GM20431 (cell line): ENCODE measurements around the gene ANKH.
"Not testable (repeated sequence)": the region's sequence is repeated elsewhere in the genome, so short reads cannot be mapped to it uniquely, and the experiment has no call there.

ENCODE experiments used
- in situ Hi-C: fragments of 300-500 bp; cut with MseI, MboI; formaldehyde crosslinking; loops from one replicate; pipeline ENCODE4 v1.15.0; 2020; ENCODE audit warnings: low sequenced_read_pairs; ENCODE audit not compliant: unreplicated experiment

ANKH gene

DNA sequence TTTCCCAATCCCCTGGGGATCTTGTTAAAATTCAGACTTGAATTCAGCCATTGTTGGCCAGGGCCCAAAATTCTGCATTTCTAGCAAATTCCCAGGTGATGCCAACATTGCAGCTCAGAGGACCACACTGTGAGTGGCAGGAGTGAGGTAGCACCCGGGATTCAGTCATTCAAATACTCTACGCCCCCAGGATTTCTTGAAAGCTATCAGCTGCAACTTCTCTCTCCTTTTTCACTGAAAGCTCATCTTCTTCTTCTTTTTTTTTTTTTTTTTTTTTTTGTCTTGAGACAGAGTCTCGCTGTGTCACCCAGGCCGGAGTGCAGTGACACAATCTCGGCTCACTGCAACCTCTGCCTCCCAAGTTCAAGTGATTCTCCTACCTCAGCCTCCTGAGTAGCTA lies 19.3 kb upstream of the ANKH start:
- in situ Hi-C loops, result no loop called here

DNA sequence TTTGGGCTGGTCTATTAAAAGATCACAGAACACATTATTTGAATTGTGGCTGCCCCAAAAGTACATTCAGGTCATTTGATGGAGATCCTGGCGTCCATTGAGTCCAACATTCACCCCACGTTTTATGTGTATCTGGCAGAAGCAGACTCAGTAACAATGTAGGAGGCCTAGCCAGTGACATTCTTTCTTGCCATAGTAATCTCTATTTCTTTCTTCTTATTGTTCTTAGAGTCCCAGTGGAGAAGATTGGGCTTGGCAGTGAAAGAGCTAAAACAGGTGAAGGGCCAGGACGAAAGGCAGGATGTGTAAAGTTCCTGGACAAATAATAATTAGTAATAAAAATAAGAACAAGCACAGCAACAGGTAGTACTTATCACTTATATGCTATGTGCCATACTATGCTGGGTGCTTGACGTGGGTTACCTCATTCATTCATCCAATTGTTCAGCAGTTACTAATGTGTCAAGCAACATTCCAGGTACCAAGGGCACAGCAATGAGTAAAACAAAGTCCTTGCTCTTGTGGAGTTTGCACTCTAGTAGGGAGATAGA lies 12.6 kb upstream of the ANKH start:
- in situ Hi-C loops, result no loop called here

GRCh38 chr5:14882658-14883580 lies 11.3 kb upstream of the ANKH start:
- in situ Hi-C loops, result no loop called here

DNA sequence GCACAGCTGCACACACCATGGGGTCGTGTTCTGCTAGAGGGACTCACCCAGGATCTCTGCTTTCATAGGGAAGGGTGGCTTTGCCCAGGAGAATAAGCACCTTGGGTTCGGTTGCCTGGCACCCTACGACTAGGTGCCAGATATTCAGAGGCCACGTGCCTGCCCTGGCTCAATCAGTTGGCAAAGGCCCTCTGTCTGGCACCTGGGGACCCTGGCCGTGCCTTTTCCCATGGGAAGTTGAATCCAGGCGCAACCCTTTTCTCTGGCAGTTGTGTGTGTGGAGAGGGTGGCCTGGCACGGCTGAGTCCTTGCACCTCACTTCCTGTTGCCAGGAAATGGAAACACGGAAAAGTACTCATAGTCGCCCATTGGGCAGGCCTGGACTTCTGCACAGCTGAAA lies 10.2 kb upstream of the ANKH start:
- in situ Hi-C loops, result no loop called here

- in situ Hi-C loops, result no loop called here
Observed at GRCh38 chr5:14880688-14881087, 9.1 kb upstream of the ANKH start.

DNA sequence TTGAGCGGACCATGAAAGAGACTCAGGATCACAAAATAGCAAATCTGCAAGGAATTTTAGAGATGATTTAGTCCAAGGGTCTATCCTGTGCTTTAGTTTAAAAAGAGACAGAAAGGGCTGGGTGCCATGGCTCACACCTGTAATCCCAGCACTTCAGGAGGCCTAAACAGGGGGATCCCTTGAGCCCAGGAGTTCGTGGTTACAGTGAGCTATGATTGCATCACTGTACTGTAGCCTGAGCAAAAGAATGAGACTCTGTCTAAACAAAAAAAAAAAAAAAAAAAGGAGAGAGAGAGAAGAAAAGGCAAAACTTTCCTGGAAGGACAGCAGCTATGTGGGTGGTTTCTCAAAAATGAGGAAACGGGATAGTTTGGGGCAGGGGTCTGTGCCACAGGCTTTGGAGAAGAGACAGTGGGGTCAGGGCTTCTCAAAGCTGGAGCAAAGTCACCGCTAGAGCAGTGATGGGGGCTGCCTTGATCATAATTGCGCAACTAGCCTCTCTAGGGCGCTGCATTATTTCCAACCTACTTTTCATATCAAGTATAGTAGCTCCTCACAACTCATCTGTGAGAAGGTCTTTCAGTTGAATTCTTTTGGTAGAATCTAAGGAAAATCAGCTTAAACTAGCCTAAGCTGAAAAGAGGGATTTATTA lies 8.5 kb upstream of the ANKH start:
- in situ Hi-C loops, result no loop called here

- in situ Hi-C loops, result no loop called here
Observed at GRCh38 chr5:14879393-14879792, 7.8 kb upstream of the ANKH start.

- in situ Hi-C loops, result not testable (repeated sequence)
Observed at GRCh38 chr5:14878192-14878591, 6.6 kb upstream of the ANKH start.

DNA sequence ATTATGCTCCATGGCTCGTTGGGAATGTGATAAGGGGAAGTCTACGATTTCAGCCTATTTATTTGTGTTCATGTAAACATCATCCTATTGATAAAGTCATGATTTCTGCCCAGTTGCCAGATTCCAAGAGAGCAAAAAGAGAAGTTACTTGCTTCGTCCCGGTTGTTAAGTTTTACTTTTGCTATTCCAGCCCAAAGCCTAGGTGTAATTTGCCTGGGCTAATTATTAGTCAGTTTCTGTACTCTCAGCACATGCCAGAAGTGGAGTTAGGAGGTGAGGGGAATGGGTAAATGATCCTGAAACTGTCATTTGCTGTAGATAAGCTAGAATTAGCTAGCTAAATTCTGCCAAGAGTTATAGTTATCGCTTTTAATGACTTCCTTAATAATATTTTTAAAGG lies 4.5 kb upstream of the ANKH start:
- in situ Hi-C loops, result no loop called here

DNA sequence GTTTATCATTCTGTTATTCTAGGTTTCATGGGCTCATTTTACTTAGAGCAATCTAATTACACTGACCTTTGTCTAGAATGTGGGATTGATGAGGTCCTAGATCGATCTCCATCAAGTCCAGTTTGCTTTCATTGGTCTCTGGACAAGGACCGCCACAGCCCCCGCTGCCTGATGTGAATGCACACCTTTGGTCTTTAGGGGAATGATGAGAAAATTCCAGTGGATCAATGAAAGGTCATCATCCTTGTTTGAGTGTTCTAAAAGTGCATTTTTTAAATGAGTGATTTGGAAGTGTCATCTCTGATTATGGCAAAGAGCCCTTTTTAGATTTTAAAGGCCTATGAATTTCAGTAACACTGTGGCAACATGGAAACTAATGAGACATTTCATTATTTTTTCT lies 2.2 kb upstream of the ANKH start:
- in situ Hi-C loops, result no loop called here

- in situ Hi-C loops, result no loop called here
Observed at GRCh38 chr5:14873093-14873492, 1.5 kb upstream of the ANKH start.

DNA sequence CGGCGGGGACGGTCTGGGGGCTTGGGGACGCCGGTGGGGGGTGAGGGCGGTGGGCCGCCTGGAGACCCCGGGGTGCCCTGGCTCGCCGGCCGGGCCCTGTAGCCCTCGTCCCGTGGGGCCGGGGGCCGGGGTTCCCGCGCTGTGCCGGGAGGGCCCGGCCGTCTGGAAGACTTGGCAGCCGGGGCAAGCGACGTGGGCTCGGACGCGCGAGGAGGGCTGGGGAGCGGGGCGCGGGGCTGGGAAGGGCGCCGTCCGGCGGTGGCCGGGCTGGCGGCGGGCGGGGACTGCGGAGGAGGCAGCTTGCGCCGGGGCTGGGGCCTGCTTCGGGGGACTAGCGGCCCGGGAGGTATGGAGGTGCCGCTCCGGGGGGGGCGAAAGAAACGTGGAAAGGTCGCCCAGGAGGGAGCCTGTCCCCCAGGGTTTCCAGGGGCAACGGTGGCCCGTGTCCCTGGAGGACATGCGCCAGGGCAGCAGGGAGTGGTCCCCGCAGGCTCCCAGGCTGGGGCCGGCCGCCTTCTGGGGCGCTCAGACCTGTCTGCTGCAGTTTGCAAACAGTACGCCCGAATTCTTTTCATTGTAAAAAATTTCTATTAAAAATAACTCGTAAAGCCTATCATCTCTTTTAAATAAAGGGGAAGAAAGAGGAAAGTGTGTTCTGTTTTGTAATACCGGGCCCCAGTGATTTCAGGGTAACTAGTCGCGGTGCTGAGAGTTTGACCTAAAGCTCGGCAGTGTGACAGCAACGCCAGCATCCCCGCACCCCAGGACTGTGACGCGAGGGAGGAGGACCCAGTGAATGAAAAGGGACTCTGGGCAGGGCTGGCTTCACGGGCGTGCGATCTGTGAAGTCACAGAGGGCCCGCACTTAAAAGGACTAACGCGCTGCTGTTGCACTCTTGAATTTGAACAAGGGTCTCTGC lies 752 bp upstream of the ANKH start:
- in situ Hi-C loops, result no loop called here

- in situ Hi-C loops, result no loop called here
Observed at GRCh38 chr5:14870337-14871213, 1.0 kb downstream of the ANKH start.

- in situ Hi-C loops, result no loop called here
Observed at GRCh38 chr5:14869668-14870164, 1.9 kb downstream of the ANKH start.

DNA sequence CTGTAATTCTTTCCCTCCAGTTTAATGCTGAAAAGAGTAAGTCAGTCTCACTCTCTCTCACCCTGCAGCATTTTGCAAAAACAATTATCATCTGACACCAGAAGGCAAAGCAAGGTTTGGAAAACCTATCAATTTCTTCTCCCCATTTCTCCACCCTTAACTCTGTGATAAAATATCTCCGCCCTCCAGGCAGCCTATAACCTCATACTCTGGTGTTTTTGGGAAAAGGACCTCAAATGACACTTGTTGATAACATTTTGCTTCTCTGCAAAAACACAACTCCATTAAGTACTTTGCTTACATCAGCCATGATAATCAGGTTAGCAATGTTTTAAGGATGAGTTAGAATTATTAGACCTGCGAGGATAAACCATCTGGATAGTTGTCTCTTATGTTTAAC lies 2.3 kb downstream of the ANKH start:
- in situ Hi-C loops, result no loop called here

DNA sequence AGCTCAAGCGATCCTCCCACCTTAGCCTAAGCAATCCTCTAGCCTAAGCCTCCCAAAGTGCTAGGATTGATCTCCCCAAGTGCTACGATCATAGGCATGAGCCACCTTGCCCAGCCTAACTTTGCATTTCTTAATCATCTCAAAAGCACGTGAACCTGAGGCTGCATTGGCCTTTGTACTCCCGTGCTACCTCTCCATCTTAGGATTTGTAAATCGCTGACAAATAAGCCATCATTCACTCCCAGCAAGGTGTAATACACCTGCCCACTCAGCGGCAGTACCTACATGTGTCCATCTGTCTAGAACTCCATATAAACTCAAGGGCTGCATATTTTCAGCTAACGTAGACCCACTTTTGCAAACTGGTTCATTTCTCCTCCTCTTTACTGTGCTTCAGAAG lies 2.8 kb downstream of the ANKH start:
- in situ Hi-C loops, result no loop called here

- in situ Hi-C loops, result no loop called here
Observed at GRCh38 chr5:14864181-14864812, 7.3 kb downstream of the ANKH start.

- in situ Hi-C loops, result no loop called here
Observed at GRCh38 chr5:14863105-14863504, 8.5 kb downstream of the ANKH start.
